MG63 (cell line): ENCODE measurements around the gene NELFCD. TPM values are rescaled to one million over a fixed set of nuclear protein-coding genes. Genes with fewer than 3 reads are reported as not detected.
"Not testable (repeated sequence)": the region's sequence is repeated elsewhere in the genome, so short reads cannot be mapped to it uniquely, and the experiment has no call there.

ENCODE experiments used
- DNase-seq: peaks from one replicate; pipeline ENCODE4 v3.0.0-alpha.2; 2020
- H3K27me3 ChIP-seq: fragments of 250-450 bp; sonication (Bioruptor Pico); 2 replicates; pipeline ENCODE4 v1.5.1; 2020; ENCODE audit warnings: mild to moderate bottlenecking, moderate library complexity
- H3K36me3 ChIP-seq: fragments of 250-450 bp; sonication (Bioruptor Pico); 2 replicates; pipeline ENCODE4 v1.5.1; 2020; ENCODE audit warnings: mild to moderate bottlenecking, moderate library complexity
- H3K4me3 ChIP-seq: fragments of 250-450 bp; sonication (Bioruptor Pico); 2 replicates; pipeline ENCODE4 v1.5.1; 2020; ENCODE audit warnings: mild to moderate bottlenecking, moderate library complexity
- H3K9me3 ChIP-seq: fragments of 250-450 bp; sonication (Bioruptor Pico); 2 replicates; pipeline ENCODE4 v1.5.1; 2020; ENCODE audit warnings: mild to moderate bottlenecking, moderate library complexity
- total RNA-seq: library from RNA; depleted of rRNA; stranded (reverse); fragments of >200 nt; shearing (Covaris generic); gene quantifications from 2 replicates; pipeline ENCODE4 v1.2.3, GENCODE V29; 2014; ENCODE audit warnings: low replicate concordance

Gene NELFCD
- total RNA-seq, 1 experiment from 2014 or later = 80.7 TPM

- not testable (repeated sequence) for H3K4me3 ChIP-seq, H3K9me3 ChIP-seq, H3K36me3 ChIP-seq, H3K27me3 ChIP-seq, DNase-seq
These were observed 30.8 kb downstream of the NELFCD start for GRCh38 chr20:59011874-59012157.

DNA sequence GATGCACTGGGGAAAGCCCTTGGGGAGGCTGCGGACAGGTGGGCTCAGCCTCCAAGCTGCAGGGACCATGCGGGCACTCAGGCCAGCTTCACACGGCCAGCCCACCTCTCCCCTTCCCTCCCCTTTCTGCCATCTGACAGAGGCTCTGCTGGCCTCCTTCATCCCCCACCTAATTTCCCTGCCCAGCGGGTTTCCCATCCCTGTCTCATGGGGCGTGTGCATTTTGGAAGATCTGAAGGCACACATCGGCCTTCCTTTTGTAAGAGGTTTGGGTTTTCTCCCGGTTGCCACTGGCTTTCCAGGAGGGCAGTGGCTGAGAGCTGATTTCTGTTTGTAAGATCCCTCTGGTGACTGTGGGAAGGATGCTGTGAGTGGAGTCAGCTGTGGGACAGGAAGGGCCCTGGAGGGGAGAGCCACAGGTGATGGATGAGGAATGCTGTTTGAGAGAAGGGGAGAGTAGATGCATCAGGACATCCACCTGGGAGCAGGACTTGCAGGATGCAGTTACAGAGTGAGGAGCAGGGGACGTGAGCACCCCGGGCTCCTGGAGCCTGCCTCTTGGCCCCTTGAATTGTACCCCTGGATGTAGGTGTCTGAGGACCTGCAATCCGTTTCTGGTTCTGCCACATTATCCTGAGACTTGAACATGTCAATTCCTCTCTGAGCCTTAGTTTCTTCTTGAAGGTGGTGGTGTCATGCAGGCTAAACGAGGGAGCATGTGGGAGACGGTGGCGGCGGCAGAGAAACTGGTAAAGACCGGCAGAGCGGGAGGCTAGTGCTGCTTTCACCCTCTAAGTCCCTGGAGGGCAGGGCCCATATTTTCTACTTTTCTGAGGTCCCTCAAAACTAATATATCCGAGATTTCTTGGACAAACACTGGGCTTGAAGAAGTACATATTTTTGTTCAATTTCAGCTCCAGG is 32.2 kb downstream of the NELFCD start:
- no peak overlapping the region for H3K4me3 ChIP-seq
- no peaks in the 10 kb centered on the region for H3K9me3 ChIP-seq
- DNase-seq = no peak
- H3K27me3 ChIP-seq = no peaks in the 10 kb centered on the region
- no peaks in the 10 kb centered on the region for H3K36me3 ChIP-seq

GRCh38 chr20:59013959-59014608 is 33.0 kb downstream of the NELFCD start:
- Histone ChIP-seq H3K4me3 (no peak overlapping the region), H3K27me3 (no peaks in the 10 kb centered on the region), H3K36me3 (no peaks in the 10 kb centered on the region), H3K9me3 (no peaks in the 10 kb centered on the region)
- peak; percentile 45 for DNase-seq

DNA sequence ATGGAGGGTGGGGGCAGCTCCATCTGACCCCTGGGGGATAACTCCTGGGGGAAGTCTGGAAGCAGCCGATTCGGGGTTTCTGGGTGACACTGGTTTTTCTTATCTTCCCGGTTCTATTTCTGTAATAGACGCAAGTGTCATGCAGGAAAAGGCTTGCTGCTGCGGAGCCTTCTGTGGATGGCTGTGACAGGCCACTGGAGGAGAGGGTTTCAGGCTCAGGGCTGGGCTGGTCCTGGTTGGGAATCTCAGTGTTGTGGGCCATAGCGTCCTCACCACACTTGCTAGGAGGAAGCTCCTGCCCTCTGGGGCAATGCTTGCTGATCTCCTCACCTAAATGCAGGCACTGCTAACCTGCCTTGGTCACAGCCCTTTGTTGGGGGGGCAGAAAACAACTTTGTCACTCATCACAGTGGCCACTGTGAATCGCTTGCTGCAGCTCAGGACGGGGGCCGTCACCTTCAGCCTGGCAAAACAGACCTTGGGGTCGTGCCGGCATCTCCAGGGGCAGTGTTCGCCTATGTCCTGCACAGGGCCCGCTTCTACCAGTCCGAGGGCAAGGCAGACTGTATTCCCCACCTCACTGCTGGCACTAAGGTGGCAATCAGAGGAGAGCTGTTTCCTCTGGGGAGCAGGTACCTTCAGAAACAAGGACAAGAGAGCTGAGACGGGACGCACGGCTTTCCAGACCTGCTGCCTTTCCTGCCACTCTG is 33.8 kb downstream of the NELFCD start:
- H3K9me3 ChIP-seq = no peaks in the 10 kb centered on the region
- no peak for DNase-seq
- no peaks in the 10 kb centered on the region for H3K27me3 ChIP-seq
- H3K36me3 ChIP-seq = no peaks in the 10 kb centered on the region; the same call in 1 of the 2 replicates
- no peak overlapping the region for H3K4me3 ChIP-seq

GRCh38 chr20:59015411-59015810 is 34.4 kb downstream of the NELFCD start:
- Histone ChIP-seq H3K27me3 (no peaks in the 10 kb centered on the region), H3K36me3 (no peaks in the 10 kb centered on the region; the same call in 1 of the 2 replicates), H3K9me3 (no peaks in the 10 kb centered on the region), H3K4me3 (no peak overlapping the region)
- no peak for DNase-seq

- DNase-seq = no peak
- no peaks in the 10 kb centered on the region for H3K9me3 ChIP-seq
- H3K4me3 ChIP-seq = no peak overlapping the region
- H3K27me3 ChIP-seq = no peaks in the 10 kb centered on the region
- H3K36me3 ChIP-seq = no peaks in the 10 kb centered on the region; the same call in 1 of the 2 replicates
These were observed 35.0 kb downstream of the NELFCD start for GRCh38 chr20:59015812-59016711.

- Histone ChIP-seq H3K27me3 (no peaks in the 10 kb centered on the region), H3K4me3 (no peak overlapping the region), H3K36me3 (no peaks in the 10 kb centered on the region; the same call in 1 of the 2 replicates), H3K9me3 (no peaks in the 10 kb centered on the region)
- DNase-seq = no peak
These were observed 35.9 kb downstream of the NELFCD start for GRCh38 chr20:59016795-59017492.

GRCh38 chr20:59017493-59018231 is 36.6 kb downstream of the NELFCD start:
- Histone ChIP-seq H3K36me3 (no peaks in the 10 kb centered on the region; the same call in none of the 2 replicates), H3K27me3 (no peaks in the 10 kb centered on the region), H3K9me3 (no peaks in the 10 kb centered on the region), H3K4me3 (no peak overlapping the region)
- DNase-seq = no peak

DNA sequence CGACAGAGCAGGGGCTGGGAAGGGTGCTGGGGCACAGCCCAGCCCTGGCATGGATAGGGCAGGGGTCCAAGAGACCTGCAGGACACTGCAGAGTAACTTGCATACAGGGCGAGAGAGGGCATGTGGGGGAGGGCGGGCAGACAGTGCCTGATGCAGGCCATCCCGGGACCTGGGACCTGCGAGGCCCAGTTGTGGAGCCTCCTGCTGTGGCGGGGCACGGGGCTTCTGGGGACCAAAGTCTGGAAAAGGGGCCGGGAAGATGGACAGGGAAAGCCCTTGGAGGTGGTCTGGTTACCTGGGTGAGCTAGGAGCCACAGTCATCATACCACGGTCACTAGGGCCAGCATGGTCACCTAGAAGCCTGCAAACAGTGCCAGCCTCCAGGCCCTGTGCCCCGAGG is 37.8 kb downstream of the NELFCD start:
- H3K36me3 ChIP-seq = peaks cover 8% of the 10 kb centered on the region
- H3K27me3 ChIP-seq = no peaks in the 10 kb centered on the region
- H3K4me3 ChIP-seq = no peak overlapping the region
- no peaks in the 10 kb centered on the region for H3K9me3 ChIP-seq
- no peak for DNase-seq

GRCh38 chr20:59019217-59019616 is 38.2 kb downstream of the NELFCD start, which contains the start of gene TUBB1:
Gene TUBB1 (plus strand): TSS chr20:59019429. CDS start chr20:59019523, 94 bp downstream.
- Histone ChIP-seq H3K36me3 (peaks cover 12% of the 10 kb centered on the region), H3K9me3 (no peaks in the 10 kb centered on the region), H3K4me3 (no peak within 1 kb of the TSS), H3K27me3 (no peaks in the 10 kb centered on the region)
- no peak for DNase-seq

- Histone ChIP-seq H3K27me3 (no peaks in the 10 kb centered on the region), H3K4me3 (no peak overlapping the region), H3K9me3 (no peaks in the 10 kb centered on the region), H3K36me3 (peaks cover 30% of the 10 kb centered on the region)
- DNase-seq = no peak
These were observed 40.0 kb downstream of the NELFCD start for GRCh38 chr20:59020938-59021551.

- Histone ChIP-seq H3K36me3 (peaks cover 47% of the 10 kb centered on the region), H3K4me3 (no peak overlapping the region), H3K27me3 (no peaks in the 10 kb centered on the region), H3K9me3 (no peaks in the 10 kb centered on the region)
- no peak for DNase-seq
These were observed 41.7 kb downstream of the NELFCD start for GRCh38 chr20:59022754-59023153.

DNA sequence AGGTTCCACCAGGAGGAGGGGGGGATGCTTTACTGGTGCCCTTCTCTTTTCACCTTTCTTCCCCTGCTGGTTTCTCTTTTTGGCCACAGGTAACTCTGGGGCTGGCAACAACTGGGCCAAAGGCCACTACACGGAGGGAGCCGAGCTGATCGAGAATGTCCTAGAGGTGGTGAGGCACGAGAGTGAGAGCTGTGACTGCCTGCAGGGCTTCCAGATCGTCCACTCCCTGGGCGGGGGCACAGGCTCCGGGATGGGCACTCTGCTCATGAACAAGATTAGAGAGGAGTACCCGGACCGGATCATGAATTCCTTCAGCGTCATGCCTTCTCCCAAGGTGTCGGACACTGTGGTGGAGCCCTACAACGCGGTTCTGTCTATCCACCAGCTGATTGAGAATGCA is 42.6 kb downstream of the NELFCD start:
- Histone ChIP-seq H3K4me3 (no peak overlapping the region), H3K36me3 (peaks cover 56% of the 10 kb centered on the region), H3K9me3 (no peaks in the 10 kb centered on the region), H3K27me3 (no peaks in the 10 kb centered on the region)
- no peak for DNase-seq

GRCh38 chr20:59024111-59024530 is 43.1 kb downstream of the NELFCD start:
- Histone ChIP-seq H3K4me3 (no peak overlapping the region), H3K36me3 (peaks cover 61% of the 10 kb centered on the region), H3K27me3 (no peaks in the 10 kb centered on the region), H3K9me3 (no peaks in the 10 kb centered on the region)
- no peak for DNase-seq

DNA sequence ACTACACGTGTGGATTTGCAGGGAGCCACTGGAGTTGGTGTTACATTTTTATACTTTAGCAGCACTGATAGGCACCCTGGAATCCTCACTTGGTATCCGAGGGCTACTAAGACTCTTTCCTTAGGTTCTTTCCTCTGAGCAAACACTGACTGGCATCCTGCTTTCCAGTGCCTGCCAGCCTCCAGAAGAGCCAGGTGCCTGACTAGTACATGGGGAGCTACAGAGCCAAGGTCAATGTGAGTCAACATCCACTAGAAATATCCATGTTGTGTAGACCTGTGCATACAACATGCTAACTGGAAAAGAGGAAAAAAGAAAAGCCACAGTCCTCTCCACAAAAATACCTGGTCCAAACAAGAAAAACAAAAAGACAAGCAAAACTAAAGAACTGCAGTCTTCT is 44.0 kb downstream of the NELFCD start:
- Histone ChIP-seq H3K36me3 (peaks cover 71% of the 10 kb centered on the region), H3K9me3 (no peaks in the 10 kb centered on the region), H3K4me3 (no peak overlapping the region), H3K27me3 (no peaks in the 10 kb centered on the region)
- DNase-seq = no peak
